K562 (cell line): Measurements from ENCODE around the gene CALY. TPM values are rescaled to one million over a fixed set of nuclear protein-coding genes. Genes with fewer than 3 reads are reported as not detected.

Source experiments
- ATF1 ChIP-seq, 2 experiments: fragments of 450-650 bp in 1 of 2; IDR thresholded peaks; 2 replicates each; pipeline ENCODE4 v1.6.1; 2016; ENCODE audit warnings: missing compliant biosample characterization in 1 of 2, missing genetic modification characterization in 1 of 2
- CEBPB ChIP-seq: fragments of 450-650 bp; IDR thresholded peaks from 2 replicates; pipeline ENCODE4 v1.6.1; 2016; ENCODE audit warnings: missing genetic modification characterization, missing compliant biosample characterization
- CXXC5 ChIP-seq: fragments of 250-450 bp; sonication (Bioruptor Pico); IDR thresholded peaks from 2 replicates; pipeline ENCODE4 v1.8.0; 2022; ENCODE audit warnings: inconsistent platforms, mild to moderate bottlenecking, moderate library complexity
- EHMT2 ChIP-seq: fragments of 450-650 bp; IDR thresholded peaks from 2 replicates; pipeline ENCODE4 v1.6.1; 2018; ENCODE audit warnings: antibody characterized with exemption
- ESRRA ChIP-seq: fragments of 450-650 bp; IDR thresholded peaks from 2 replicates; pipeline ENCODE4 v1.6.1; 2014; ENCODE audit warnings: low read depth, mild to moderate bottlenecking, moderate library complexity, borderline replicate concordance
- KDM2B ChIP-seq: fragments of 250-450 bp; sonication (Bioruptor Pico); IDR thresholded peaks from 2 replicates; pipeline ENCODE4 v1.8.0; 2021; ENCODE audit warnings: mild to moderate bottlenecking, moderate library complexity
- NONO ChIP-seq, 2 experiments: fragments of 200-400 bp in 1 of 2; fragments of 450-650 bp in 1 of 2; formaldehyde crosslinking in 1 of 2; IDR thresholded peaks; 2 replicates each; pipeline ENCODE4 v1.6.1; 2017; ENCODE audit warnings: low read depth in 2 of 2, mild to moderate bottlenecking in 2 of 2, moderate library complexity in 2 of 2, low read length in 1 of 2
- OTX1 ChIP-seq: fragments of 450-650 bp; formaldehyde crosslinking; IDR thresholded peaks from 2 replicates; pipeline ENCODE4 v1.4.0; 2022; ENCODE audit warnings: mild to moderate bottlenecking
- SMARCA5 ChIP-seq: fragments of 450-650 bp; IDR thresholded peaks from 2 replicates; pipeline ENCODE4 v1.6.1; 2016
- TCF3 ChIP-seq: sonication (generic); formaldehyde crosslinking; IDR thresholded peaks from 2 replicates; pipeline ENCODE4 v1.4.0; 2020; ENCODE audit warnings: mild to moderate bottlenecking, missing genetic modification reagents
- ZNF263 ChIP-seq: sonication (generic); formaldehyde crosslinking; IDR thresholded peaks from 2 replicates; pipeline ENCODE4 v1.8.0; 2022; ENCODE audit warnings: mild to moderate bottlenecking, missing genetic modification reagents, borderline replicate concordance
- polyA plus RNA-seq, 8 experiments: library from polyadenylated mRNA; depleted of rRNA in 4 of 8; stranded (reverse) in 5 of 8; unstranded in 3 of 8; fragments of >200 nt; fragmentation: Nextera tagmentation in 2 of 8; fragmentation: Illumina TruSeq in 1 of 8; extraction: Ambion mirVana in 2 of 8; extraction: Trizol in 1 of 8; gene quantifications; 2 replicates each; pipeline versions ENCODE4 v1.2.1 to v1.2.3, GENCODE V29; 2011 to 2014; ENCODE audit warnings: inconsistent platforms in 1 of 8, missing spikeins in 1 of 8
- total RNA-seq, 7 experiments: library from RNA; depleted of rRNA in 6 of 7; stranded (reverse); fragments of >200 nt in 6 of 7; fragmentation: Illumina TruSeq in 2 of 7; extraction: Trizol in 2 of 7; gene quantifications; 2 replicates each; pipeline versions ENCODE4 v1.2.1 to v1.2.3, GENCODE V29; 2011 to 2021; ENCODE audit warnings: low replicate concordance in 1 of 7
- TF ChIP-seq, protein P1 (sequence below): IDR thresholded peaks from 3 replicates; pipeline ENCODE4 v1.6.1; 2011; ENCODE audit warnings: borderline replicate concordance, mild to moderate bottlenecking; ENCODE audit not compliant: insufficient read length, insufficient read depth

The CALY gene
- total and polyA plus RNA-seq, 9 of the 15 experiments (the other 6 are each of a cell fraction or from before 2014, with no cell fraction given), result not detected

DNA sequence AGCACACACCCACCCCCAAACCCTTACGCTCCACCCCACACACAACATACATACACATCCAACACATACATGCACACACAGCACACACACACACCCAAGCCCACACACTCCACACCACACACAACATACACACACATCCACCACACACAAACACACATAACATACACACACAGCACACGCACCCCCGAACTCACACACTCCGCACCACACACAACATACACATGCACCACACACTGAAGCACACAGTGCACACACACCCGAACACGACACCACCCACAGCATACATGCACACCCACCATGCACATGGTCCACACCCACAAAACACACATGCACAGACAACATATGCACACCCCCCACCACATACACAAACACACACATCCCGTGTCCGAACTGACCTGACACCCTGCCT lies 12.5 kb upstream of the CALY start (continued):
- TF ChIP-seq ZNF263 (CRISPR knock-in tag) (no peak), SMARCA5 (0 out of 2 replicates have a peak, but pooled peaks have one; percentile 12), TCF3 (CRISPR knock-in tag) (no peak), NONO (IDR thresholded peaks at IDR 0.05; ENCODE audit: low read depth in 2 of 2, low read length in 1 of 2) (no peak), ATF1 (CRISPR knock-in tag; IDR thresholded peaks at IDR 0.05) (no peak), ATF1 (tag; IDR thresholded peaks at IDR 0.05) (no peak), EHMT2 (no peak), KDM2B (CRISPR knock-in tag) (no peak), ESRRA (no peak), OTX1 (CRISPR knock-in tag) (peak; percentile 47; the same call in 1 of the 2 replicates), CEBPB (no peak), CXXC5 (CRISPR knock-in tag) (no peak)
- TF ChIP-seq, protein P1, sequence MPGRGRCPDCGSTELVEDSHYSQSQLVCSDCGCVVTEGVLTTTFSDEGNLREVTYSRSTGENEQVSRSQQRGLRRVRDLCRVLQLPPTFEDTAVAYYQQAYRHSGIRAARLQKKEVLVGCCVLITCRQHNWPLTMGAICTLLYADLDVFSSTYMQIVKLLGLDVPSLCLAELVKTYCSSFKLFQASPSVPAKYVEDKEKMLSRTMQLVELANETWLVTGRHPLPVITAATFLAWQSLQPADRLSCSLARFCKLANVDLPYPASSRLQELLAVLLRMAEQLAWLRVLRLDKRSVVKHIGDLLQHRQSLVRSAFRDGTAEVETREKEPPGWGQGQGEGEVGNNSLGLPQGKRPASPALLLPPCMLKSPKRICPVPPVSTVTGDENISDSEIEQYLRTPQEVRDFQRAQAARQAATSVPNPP, result no peak
- TF ChIP-seq, all 486 proteins: peak for 12
